ENCODE measurements around the gene LMX1B. TPM values are rescaled to one million over a fixed set of nuclear protein-coding genes. Genes with fewer than 3 reads are reported as not detected.

LMX1B gene
- polyA plus RNA-seq, 1 of the 3 experiments (the other 2 are of a cell fraction), result not detected

DNA sequence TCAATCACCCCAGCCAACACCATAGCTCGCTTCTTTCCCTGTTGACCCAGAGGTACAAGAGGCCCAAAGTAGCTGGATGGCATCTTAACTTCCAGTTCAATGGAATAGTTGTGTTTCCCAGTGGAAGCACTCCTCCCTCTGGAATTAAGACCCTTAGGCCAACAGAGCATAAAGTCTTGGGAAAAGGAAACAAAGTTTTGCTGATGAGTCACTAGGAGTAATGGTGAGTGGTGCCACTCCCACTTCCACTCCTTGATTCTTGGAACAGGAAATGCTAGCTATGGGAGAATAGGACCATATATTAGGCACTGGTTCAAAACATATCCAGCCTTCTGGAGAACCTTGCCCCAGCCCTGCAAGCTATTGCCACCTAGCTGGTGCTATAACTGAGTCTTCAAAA lies 44.7 kb upstream of the LMX1B start (continued):
- TF ChIP-seq RCOR1 (IDR thresholded peaks at IDR 0.05; ENCODE audit: low read length), result no peak
- TF ChIP-seq JUND (IDR thresholded peaks at IDR 0.05), result no peak
- TF ChIP-seq EP300 (IDR thresholded peaks at IDR 0.05; ENCODE audit: borderline replicate concordance in 1 of 2, low read depth in 1 of 2, low read length in 1 of 2), result no peak
- TF ChIP-seq FOXJ3 (CRISPR knock-in tag; IDR thresholded peaks at IDR 0.05), result no peak
- no peak for TF ChIP-seq RFX5 (IDR thresholded peaks at IDR 0.05; ENCODE audit: low read length)
- no peak for TF ChIP-seq SIN3A (IDR thresholded peaks at IDR 0.05; ENCODE audit: borderline replicate concordance, low read depth, low read length)
- TF ChIP-seq, protein P1, sequence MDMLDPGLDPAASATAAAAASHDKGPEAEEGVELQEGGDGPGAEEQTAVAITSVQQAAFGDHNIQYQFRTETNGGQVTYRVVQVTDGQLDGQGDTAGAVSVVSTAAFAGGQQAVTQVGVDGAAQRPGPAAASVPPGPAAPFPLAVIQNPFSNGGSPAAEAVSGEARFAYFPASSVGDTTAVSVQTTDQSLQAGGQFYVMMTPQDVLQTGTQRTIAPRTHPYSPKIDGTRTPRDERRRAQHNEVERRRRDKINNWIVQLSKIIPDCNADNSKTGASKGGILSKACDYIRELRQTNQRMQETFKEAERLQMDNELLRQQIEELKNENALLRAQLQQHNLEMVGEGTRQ (IDR thresholded peaks at IDR 0.05; ENCODE audit: borderline replicate concordance, low read depth, low read length), result no peak
- no peak for TF ChIP-seq GABPA (IDR thresholded peaks at IDR 0.05; ENCODE audit: low read depth)

DNA sequence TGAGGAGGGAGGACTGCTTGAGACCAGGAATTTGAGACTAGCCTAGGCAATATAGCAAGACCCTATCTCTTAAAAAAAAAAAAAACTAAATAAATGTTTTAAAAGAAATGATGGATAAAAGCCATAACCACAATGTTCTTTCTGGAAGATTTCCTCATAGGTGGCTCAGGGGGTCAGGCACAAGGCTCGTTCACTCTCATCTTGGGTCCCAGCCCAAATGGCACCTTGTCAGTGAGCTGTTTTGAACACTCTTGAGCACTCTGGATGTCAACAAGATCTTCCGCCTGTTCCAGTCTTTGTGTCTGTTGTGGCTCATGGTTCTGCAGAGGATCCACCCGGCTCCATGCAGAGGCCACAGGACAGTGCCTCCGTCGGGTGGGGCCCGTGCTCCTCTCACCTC lies 35.7 kb upstream of the LMX1B start:
- POLR2A ChIA-PET, result no interaction called here
- CTCF ChIA-PET, result interaction anchor here (0.9 to 3.0 kb wide), 8 partner anchors 13 to 204 kb away, joined by 3 to 14 read pairs (median 4); no protein-coding TSS in a partner anchor
- Histone ChIP-seq H3K36me3 (replicated peaks in 1 of 2; ENCODE audit: control insufficient read depth in 1 of 2, insufficient read depth in 2 of 2, low read length in 1 of 2) (no peaks in the 10 kb centered on the region), H3K9ac (no peak overlapping the region), H3K27ac (ENCODE audit: low read depth in 2 of 2, low read length in 1 of 2) (no peak overlapping the region), H3F3A (replicated peaks; ENCODE audit: insufficient read depth) (no peaks in the 10 kb centered on the region), H3K4me2 (no peak overlapping the region), H3K9me3 (no peaks in the 10 kb centered on the region), H3K4me1 (ENCODE audit: control insufficient read depth in 1 of 2, insufficient read depth in 2 of 2, low read depth in 1 of 2, low read length in 1 of 2) (peaks cover 0 to 2% of the 10 kb centered on the region in 2 experiments; a peak in 1 of 4 replicates), H4K20me1 (ENCODE audit: insufficient read depth) (no peaks in the 10 kb centered on the region), H3K79me2 (ENCODE audit: insufficient read depth) (no peaks in the 10 kb centered on the region), H3K4me3 (ENCODE audit: low read depth in 2 of 2, low read length in 1 of 2) (no peak overlapping the region), H3K9me2 (no peaks in the 10 kb centered on the region), H2AFZ (ENCODE audit: low read depth) (no peak overlapping the region), H3K27me3 (ENCODE audit: insufficient read depth) (peaks cover 31% of the 10 kb centered on the region; the same call in 1 of the 2 replicates)
- no peak for DNase-seq
- 27% methylated on average over 2 of the region's 6 CpGs for WGBS (ENCODE audit: low lambda C conversion rate)
- TF ChIP-seq, protein P1 (IDR thresholded peaks at IDR 0.05; ENCODE audit: borderline replicate concordance, low read depth, low read length), result no peak
- TF ChIP-seq TCF12 (IDR thresholded peaks at IDR 0.05) (no peak), CHD2 (IDR thresholded peaks at IDR 0.05; ENCODE audit: low read length, partially characterized antibody) (no peak), TAF1 (IDR thresholded peaks at IDR 0.05; ENCODE audit: borderline replicate concordance, low read depth, low read length) (no peak), SIN3A (IDR thresholded peaks at IDR 0.05; ENCODE audit: borderline replicate concordance, low read depth, low read length) (no peak), FOXM1 (IDR thresholded peaks at IDR 0.05; ENCODE audit: low read depth) (no peak), YY1 (IDR thresholded peaks at IDR 0.05; ENCODE audit: low read depth) (no peak), JUND (IDR thresholded peaks at IDR 0.05) (no peak), POLR2AphosphoS5 (IDR thresholded peaks at IDR 0.05; ENCODE audit: low read depth, low read length) (no peak), SMC3 (IDR thresholded peaks at IDR 0.05; ENCODE audit: low read depth, low read length) (no peak), EP300 (IDR thresholded peaks at IDR 0.05; ENCODE audit: borderline replicate concordance in 1 of 2, low read depth in 1 of 2, low read length in 1 of 2) (no peak), EZH2phosphoT487 (IDR thresholded peaks at IDR 0.05; ENCODE audit: borderline replicate concordance, low read depth) (no peak), TEAD4 (IDR thresholded peaks at IDR 0.05; ENCODE audit: borderline replicate concordance, insufficient read depth) (no peak), FOXJ3 (CRISPR knock-in tag; IDR thresholded peaks at IDR 0.05) (no peak), RAD21 (IDR thresholded peaks at IDR 0.05; ENCODE audit: low read length) (no peak)
- TF ChIP-seq, protein P2, sequence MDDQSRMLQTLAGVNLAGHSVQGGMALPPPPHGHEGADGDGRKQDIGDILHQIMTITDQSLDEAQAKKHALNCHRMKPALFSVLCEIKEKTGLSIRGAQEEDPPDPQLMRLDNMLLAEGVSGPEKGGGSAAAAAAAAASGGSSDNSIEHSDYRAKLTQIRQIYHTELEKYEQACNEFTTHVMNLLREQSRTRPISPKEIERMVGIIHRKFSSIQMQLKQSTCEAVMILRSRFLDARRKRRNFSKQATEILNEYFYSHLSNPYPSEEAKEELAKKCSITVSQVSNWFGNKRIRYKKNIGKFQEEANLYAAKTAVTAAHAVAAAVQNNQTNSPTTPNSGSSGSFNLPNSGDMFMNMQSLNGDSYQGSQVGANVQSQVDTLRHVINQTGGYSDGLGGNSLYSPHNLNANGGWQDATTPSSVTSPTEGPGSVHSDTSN (IDR thresholded peaks at IDR 0.05), result no peak
- TF ChIP-seq, protein P3, sequence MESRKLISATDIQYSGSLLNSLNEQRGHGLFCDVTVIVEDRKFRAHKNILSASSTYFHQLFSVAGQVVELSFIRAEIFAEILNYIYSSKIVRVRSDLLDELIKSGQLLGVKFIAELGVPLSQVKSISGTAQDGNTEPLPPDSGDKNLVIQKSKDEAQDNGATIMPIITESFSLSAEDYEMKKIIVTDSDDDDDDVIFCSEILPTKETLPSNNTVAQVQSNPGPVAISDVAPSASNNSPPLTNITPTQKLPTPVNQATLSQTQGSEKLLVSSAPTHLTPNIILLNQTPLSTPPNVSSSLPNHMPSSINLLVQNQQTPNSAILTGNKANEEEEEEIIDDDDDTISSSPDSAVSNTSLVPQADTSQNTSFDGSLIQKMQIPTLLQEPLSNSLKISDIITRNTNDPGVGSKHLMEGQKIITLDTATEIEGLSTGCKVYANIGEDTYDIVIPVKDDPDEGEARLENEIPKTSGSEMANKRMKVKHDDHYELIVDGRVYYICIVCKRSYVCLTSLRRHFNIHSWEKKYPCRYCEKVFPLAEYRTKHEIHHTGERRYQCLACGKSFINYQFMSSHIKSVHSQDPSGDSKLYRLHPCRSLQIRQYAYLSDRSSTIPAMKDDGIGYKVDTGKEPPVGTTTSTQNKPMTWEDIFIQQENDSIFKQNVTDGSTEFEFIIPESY (IDR thresholded peaks at IDR 0.05; ENCODE audit: borderline replicate concordance, low read depth), result no peak
- TF ChIP-seq, protein P4, sequence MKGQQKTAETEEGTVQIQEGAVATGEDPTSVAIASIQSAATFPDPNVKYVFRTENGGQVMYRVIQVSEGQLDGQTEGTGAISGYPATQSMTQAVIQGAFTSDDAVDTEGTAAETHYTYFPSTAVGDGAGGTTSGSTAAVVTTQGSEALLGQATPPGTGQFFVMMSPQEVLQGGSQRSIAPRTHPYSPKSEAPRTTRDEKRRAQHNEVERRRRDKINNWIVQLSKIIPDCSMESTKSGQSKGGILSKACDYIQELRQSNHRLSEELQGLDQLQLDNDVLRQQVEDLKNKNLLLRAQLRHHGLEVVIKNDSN (IDR thresholded peaks at IDR 0.05; ENCODE audit: borderline replicate concordance, low read depth), result no peak
- TF ChIP-seq, protein P5, sequence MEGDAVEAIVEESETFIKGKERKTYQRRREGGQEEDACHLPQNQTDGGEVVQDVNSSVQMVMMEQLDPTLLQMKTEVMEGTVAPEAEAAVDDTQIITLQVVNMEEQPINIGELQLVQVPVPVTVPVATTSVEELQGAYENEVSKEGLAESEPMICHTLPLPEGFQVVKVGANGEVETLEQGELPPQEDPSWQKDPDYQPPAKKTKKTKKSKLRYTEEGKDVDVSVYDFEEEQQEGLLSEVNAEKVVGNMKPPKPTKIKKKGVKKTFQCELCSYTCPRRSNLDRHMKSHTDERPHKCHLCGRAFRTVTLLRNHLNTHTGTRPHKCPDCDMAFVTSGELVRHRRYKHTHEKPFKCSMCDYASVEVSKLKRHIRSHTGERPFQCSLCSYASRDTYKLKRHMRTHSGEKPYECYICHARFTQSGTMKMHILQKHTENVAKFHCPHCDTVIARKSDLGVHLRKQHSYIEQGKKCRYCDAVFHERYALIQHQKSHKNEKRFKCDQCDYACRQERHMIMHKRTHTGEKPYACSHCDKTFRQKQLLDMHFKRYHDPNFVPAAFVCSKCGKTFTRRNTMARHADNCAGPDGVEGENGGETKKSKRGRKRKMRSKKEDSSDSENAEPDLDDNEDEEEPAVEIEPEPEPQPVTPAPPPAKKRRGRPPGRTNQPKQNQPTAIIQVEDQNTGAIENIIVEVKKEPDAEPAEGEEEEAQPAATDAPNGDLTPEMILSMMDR (IDR thresholded peaks at IDR 0.05), result no peak
- TF ChIP-seq, protein P6, sequence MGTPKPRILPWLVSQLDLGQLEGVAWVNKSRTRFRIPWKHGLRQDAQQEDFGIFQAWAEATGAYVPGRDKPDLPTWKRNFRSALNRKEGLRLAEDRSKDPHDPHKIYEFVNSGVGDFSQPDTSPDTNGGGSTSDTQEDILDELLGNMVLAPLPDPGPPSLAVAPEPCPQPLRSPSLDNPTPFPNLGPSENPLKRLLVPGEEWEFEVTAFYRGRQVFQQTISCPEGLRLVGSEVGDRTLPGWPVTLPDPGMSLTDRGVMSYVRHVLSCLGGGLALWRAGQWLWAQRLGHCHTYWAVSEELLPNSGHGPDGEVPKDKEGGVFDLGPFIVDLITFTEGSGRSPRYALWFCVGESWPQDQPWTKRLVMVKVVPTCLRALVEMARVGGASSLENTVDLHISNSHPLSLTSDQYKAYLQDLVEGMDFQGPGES (IDR thresholded peaks at IDR 0.05; ENCODE audit: low read depth, low read length), result no peak

Data from SK-N-SH (cell line).